AG04449 (cell line): ENCODE results near the gene LIPN.
"Not testable (repeated sequence)": the region's sequence is repeated elsewhere in the genome, so short reads cannot be mapped to it uniquely, and the experiment has no call there.

Experiments used
- CTCF ChIA-PET: fragments of 350-600 bp; formaldehyde crosslinking; extraction: SDS; loops from one replicate; lab custom pipeline; 2021; ENCODE audit warnings: antibody characterized with exemption; lab: Yijun Ruan, JAX
- POLR2A ChIA-PET: fragments of 400-600, 350-600 bp; formaldehyde crosslinking; extraction: SDS; loops from one replicate; lab custom pipeline; 2020; ENCODE audit warnings: antibody characterized with exemption, inconsistent platforms; lab: Yijun Ruan, JAX
- DNase-seq: peaks from one replicate; pipeline ENCODE4 v3.0.0-alpha.2; 2010; ENCODE audit warnings: low read depth, low spot score
- H3K4me3 ChIP-seq: 2 replicates; pipeline ENCODE4 v1.5.1; 2011; ENCODE audit warnings: low read depth, mild to moderate bottlenecking, control low read depth, low read length
- CTCF ChIP-seq: IDR thresholded peaks from one replicate; pipeline ENCODE4 v1.5.1; 2011; ENCODE audit warnings: mild to moderate bottlenecking, moderate library complexity, low read length, control low read depth, inconsistent platforms; ENCODE audit not compliant: insufficient read depth; ENCODE audit errors: missing control alignments

Gene LIPN

GRCh38 chr10:88730864-88731263 lies 29.0 kb upstream of the LIPN start:
- no peak for TF ChIP-seq CTCF
- ChIA-PET POLR2A (no interaction called here), CTCF (no interaction called here)
- no peak for DNase-seq
- no peak overlapping the region for H3K4me3 ChIP-seq

DNA sequence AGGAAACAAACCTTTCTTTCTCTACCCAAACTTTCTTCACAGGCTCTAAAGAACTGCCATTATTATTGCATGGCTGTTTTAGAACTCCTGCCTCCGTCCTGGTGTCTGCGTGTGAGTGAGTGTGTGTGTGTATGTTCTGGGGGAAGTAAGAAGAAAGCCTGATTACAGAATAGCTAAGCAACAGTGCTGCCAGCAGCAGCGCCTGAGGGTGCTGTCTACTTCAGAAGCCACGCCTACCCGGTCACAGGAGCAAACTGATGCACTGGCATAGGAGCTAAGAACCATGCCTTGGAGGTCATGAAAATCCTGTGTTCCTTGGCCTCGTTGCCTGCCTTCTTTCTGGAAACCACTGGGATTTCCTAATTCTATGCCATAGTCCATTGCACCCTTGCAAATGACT lies 28.5 kb upstream of the LIPN start:
- POLR2A ChIA-PET = no interaction called here
- no peak overlapping the region for H3K4me3 ChIP-seq
- TF ChIP-seq CTCF = no peak
- CTCF ChIA-PET = interaction anchor here (1.2 kb wide), 1 partner anchor 46 kb away, joined by 3 read pairs; no protein-coding TSS in a partner anchor
- DNase-seq = no peak

- CTCF ChIA-PET = no interaction called here
- H3K4me3 ChIP-seq = no peak overlapping the region
- POLR2A ChIA-PET = no interaction called here
- no peak for TF ChIP-seq CTCF
- DNase-seq = no peak
These were observed 26.6 kb upstream of the LIPN start for GRCh38 chr10:88733215-88733614.

DNA sequence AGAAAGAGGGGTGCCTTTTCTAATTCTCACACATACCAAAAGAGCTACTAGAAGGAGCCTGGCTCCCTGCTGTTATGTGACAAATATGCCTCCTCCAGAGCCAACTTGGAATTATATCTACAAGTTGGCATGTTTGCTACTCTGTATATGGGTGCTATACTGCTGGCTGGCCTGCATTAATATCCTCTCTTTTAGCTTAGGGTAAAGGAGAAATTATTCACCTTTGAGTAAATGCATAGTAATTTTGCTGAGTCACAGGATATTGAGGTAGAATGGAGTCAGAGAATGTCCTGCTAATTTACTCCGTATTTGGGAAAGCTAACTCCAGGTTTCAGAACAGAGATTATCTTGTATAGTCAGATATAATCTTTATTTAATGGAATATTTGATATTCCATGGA lies 24.2 kb upstream of the LIPN start:
- TF ChIP-seq CTCF = no peak
- no peak for DNase-seq
- ChIA-PET CTCF (interaction anchor here (0.7 to 1.5 kb wide), 2 partner anchors 10 to 75 kb away, joined by 3 to 4 read pairs; no protein-coding TSS in a partner anchor), POLR2A (no interaction called here)
- H3K4me3 ChIP-seq = no peak overlapping the region

GRCh38 chr10:88741921-88742320 lies 17.9 kb upstream of the LIPN start:
- DNase-seq, POLR2A ChIA-PET, H3K4me3 ChIP-seq: not testable (repeated sequence)
- CTCF ChIA-PET = interaction anchor here (1.1 kb wide), 1 partner anchor 68 kb away, joined by 4 read pairs; no protein-coding TSS in a partner anchor

DNA sequence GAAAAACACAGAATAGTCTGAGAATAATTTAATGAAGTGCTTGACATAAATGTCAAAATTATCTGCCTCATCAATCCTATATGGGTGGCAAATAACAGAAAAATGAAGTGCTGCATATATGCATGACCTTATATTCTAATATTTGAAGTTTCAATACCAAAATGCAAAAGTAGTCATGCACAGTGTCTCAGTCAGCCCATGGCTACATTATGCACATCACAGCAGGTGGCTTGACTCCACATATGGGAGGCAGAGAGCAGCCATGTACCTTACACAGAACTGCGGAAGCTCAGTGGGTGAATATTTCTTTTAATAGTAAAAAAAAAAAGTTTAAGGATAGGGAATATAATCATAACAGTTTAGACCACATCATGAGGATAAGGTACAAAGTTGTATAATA lies 17.4 kb upstream of the LIPN start:
- TF ChIP-seq CTCF = no peak
- ChIA-PET CTCF (interaction anchor here (0.6 to 1.1 kb wide), 3 partner anchors 15 to 176 kb away, joined by 3 to 4 read pairs (median 3); no protein-coding TSS in a partner anchor), POLR2A (no interaction called here)
- no peak overlapping the region for H3K4me3 ChIP-seq
- DNase-seq = no peak

DNA sequence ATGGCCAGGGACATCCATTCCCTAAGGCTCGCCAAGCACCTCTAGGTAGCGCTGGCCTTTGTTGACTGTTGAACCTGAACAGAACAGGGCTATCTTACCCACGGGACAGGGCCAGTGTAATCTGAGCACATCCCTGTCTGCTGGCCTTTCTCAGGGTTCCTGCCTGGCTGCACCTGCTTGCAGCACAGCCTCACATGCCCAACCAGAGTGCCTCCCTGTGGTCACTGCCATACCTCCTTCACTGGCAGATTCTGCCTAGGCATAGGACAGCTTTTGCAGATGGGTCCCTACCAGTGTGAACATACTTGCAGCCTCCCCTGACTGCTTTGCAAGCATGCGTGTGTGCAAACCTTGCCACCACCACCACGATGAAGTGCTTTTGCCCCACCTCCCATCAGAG lies 15.8 kb upstream of the LIPN start:
- no peak overlapping the region for H3K4me3 ChIP-seq
- no peak for DNase-seq
- no peak for TF ChIP-seq CTCF
- CTCF ChIA-PET = interaction anchor here (1.2 kb wide), 1 partner anchor 67 kb away, joined by 4 read pairs; no protein-coding TSS in a partner anchor
- POLR2A ChIA-PET = no interaction called here
